ENCODE data around the gene ANKRD44.

The ANKRD44 gene

GRCh38 chr2:197107291-197108269, 203.0 kb downstream of the ANKRD44 start:
- Histone ChIP-seq H3K27ac (ENCODE audit: low read depth, low read length) (no peak overlapping the region), H3K9me3 (ENCODE audit: control insufficient read depth, insufficient read depth, low read depth, low read length) (no peaks in the 10 kb centered on the region), H3K27me3 (ENCODE audit: control insufficient read depth, insufficient read depth, low read length) (no peaks in the 10 kb centered on the region), H3K9ac (ENCODE audit: low read length) (no peak overlapping the region), H3K4me3 (ENCODE audit: low read depth, low read length) (no peak overlapping the region), H3K36me3 (ENCODE audit: control insufficient read depth, insufficient read depth, low read length) (no peaks in the 10 kb centered on the region), H3K4me1 (ENCODE audit: control insufficient read depth, insufficient read depth, low read length) (no peaks in the 10 kb centered on the region)

GRCh38 chr2:197103363-197103762, 207.2 kb downstream of the ANKRD44 start:
- no peaks in the 10 kb centered on the region for H3K27me3 ChIP-seq (ENCODE audit: control insufficient read depth, insufficient read depth, low read length)
- no peak overlapping the region for H3K9ac ChIP-seq (ENCODE audit: low read length)
- no peak overlapping the region for H3K27ac ChIP-seq (ENCODE audit: low read depth, low read length)
- no peak overlapping the region for H3K4me3 ChIP-seq (ENCODE audit: low read depth, low read length)
- no peaks in the 10 kb centered on the region for H3K4me1 ChIP-seq (ENCODE audit: control insufficient read depth, insufficient read depth, low read length)
- no peaks in the 10 kb centered on the region for H3K36me3 ChIP-seq (ENCODE audit: control insufficient read depth, insufficient read depth, low read length)
- H3K9me3 ChIP-seq (ENCODE audit: control insufficient read depth, insufficient read depth, low read depth, low read length): no peaks in the 10 kb centered on the region

- H3K4me1 ChIP-seq (ENCODE audit: control insufficient read depth, insufficient read depth, low read length): no peaks in the 10 kb centered on the region
- no peak overlapping the region for H3K4me3 ChIP-seq (ENCODE audit: low read depth, low read length)
- no peak overlapping the region for H3K27ac ChIP-seq (ENCODE audit: low read depth, low read length)
- H3K9ac ChIP-seq (ENCODE audit: low read length): no peak overlapping the region
- no peaks in the 10 kb centered on the region for H3K9me3 ChIP-seq (ENCODE audit: control insufficient read depth, insufficient read depth, low read depth, low read length)
- H3K36me3 ChIP-seq (ENCODE audit: control insufficient read depth, insufficient read depth, low read length): no peaks in the 10 kb centered on the region
- H3K27me3 ChIP-seq (ENCODE audit: control insufficient read depth, insufficient read depth, low read length): no peaks in the 10 kb centered on the region
Measured at GRCh38 chr2:197102231-197102630, 208.3 kb downstream of the ANKRD44 start.

GRCh38 chr2:197101519-197101918, 209.1 kb downstream of the ANKRD44 start:
- no peaks in the 10 kb centered on the region for H3K4me1 ChIP-seq (ENCODE audit: control insufficient read depth, insufficient read depth, low read length)
- no peaks in the 10 kb centered on the region for H3K36me3 ChIP-seq (ENCODE audit: control insufficient read depth, insufficient read depth, low read length)
- no peak overlapping the region for H3K9ac ChIP-seq (ENCODE audit: low read length)
- no peaks in the 10 kb centered on the region for H3K9me3 ChIP-seq (ENCODE audit: control insufficient read depth, insufficient read depth, low read depth, low read length)
- H3K4me3 ChIP-seq (ENCODE audit: low read depth, low read length): no peak overlapping the region
- no peaks in the 10 kb centered on the region for H3K27me3 ChIP-seq (ENCODE audit: control insufficient read depth, insufficient read depth, low read length)
- H3K27ac ChIP-seq (ENCODE audit: low read depth, low read length): no peak overlapping the region

GRCh38 chr2:197097578-197098366, 212.8 kb downstream of the ANKRD44 start:
- Histone ChIP-seq H3K36me3 (ENCODE audit: control insufficient read depth, insufficient read depth, low read length) (no peaks in the 10 kb centered on the region), H3K4me1 (ENCODE audit: control insufficient read depth, insufficient read depth, low read length) (no peaks in the 10 kb centered on the region), H3K27me3 (ENCODE audit: control insufficient read depth, insufficient read depth, low read length) (no peaks in the 10 kb centered on the region), H3K9me3 (ENCODE audit: control insufficient read depth, insufficient read depth, low read depth, low read length) (no peaks in the 10 kb centered on the region), H3K27ac (ENCODE audit: low read depth, low read length) (no peak overlapping the region), H3K9ac (ENCODE audit: low read length) (no peak overlapping the region), H3K4me3 (ENCODE audit: low read depth, low read length) (no peak overlapping the region)

GRCh38 chr2:197096649-197097048, 213.9 kb downstream of the ANKRD44 start:
- no peaks in the 10 kb centered on the region for H3K4me1 ChIP-seq (ENCODE audit: control insufficient read depth, insufficient read depth, low read length)
- H3K27me3 ChIP-seq (ENCODE audit: control insufficient read depth, insufficient read depth, low read length): no peaks in the 10 kb centered on the region
- H3K4me3 ChIP-seq (ENCODE audit: low read depth, low read length): no peak overlapping the region
- H3K9me3 ChIP-seq (ENCODE audit: control insufficient read depth, insufficient read depth, low read depth, low read length): no peaks in the 10 kb centered on the region
- no peak overlapping the region for H3K27ac ChIP-seq (ENCODE audit: low read depth, low read length)
- no peak overlapping the region for H3K9ac ChIP-seq (ENCODE audit: low read length)
- no peaks in the 10 kb centered on the region for H3K36me3 ChIP-seq (ENCODE audit: control insufficient read depth, insufficient read depth, low read length)

GRCh38 chr2:197092431-197092830, 218.1 kb downstream of the ANKRD44 start:
- Histone ChIP-seq H3K36me3 (ENCODE audit: control insufficient read depth, insufficient read depth, low read length) (no peaks in the 10 kb centered on the region), H3K27ac (ENCODE audit: low read depth, low read length) (no peak overlapping the region), H3K9me3 (ENCODE audit: control insufficient read depth, insufficient read depth, low read depth, low read length) (no peaks in the 10 kb centered on the region), H3K9ac (ENCODE audit: low read length) (no peak overlapping the region), H3K27me3 (ENCODE audit: control insufficient read depth, insufficient read depth, low read length) (no peaks in the 10 kb centered on the region), H3K4me1 (ENCODE audit: control insufficient read depth, insufficient read depth, low read length) (peaks cover 9% of the 10 kb centered on the region; the same call in 1 of the 2 replicates), H3K4me3 (ENCODE audit: low read depth, low read length) (no peak overlapping the region)

- Histone ChIP-seq H3K9me3 (ENCODE audit: control insufficient read depth, insufficient read depth, low read depth, low read length) (no peaks in the 10 kb centered on the region), H3K9ac (ENCODE audit: low read length) (no peak overlapping the region), H3K27ac (ENCODE audit: low read depth, low read length) (no peak overlapping the region), H3K36me3 (ENCODE audit: control insufficient read depth, insufficient read depth, low read length) (no peaks in the 10 kb centered on the region), H3K27me3 (ENCODE audit: control insufficient read depth, insufficient read depth, low read length) (no peaks in the 10 kb centered on the region), H3K4me3 (ENCODE audit: low read depth, low read length) (no peak overlapping the region; the same call in 1 of the 2 replicates), H3K4me1 (ENCODE audit: control insufficient read depth, insufficient read depth, low read length) (peaks cover 9% of the 10 kb centered on the region; the same call in 1 of the 2 replicates)
Measured at GRCh38 chr2:197090742-197091367, 219.7 kb downstream of the ANKRD44 start.

GRCh38 chr2:197089655-197090054, 220.9 kb downstream of the ANKRD44 start:
- Histone ChIP-seq H3K4me3 (ENCODE audit: low read depth, low read length) (no peak overlapping the region), H3K9ac (ENCODE audit: low read length) (no peak overlapping the region)

GRCh38 chr2:197088694-197089093, 221.9 kb downstream of the ANKRD44 start:
- no peaks in the 10 kb centered on the region for H3K27me3 ChIP-seq (ENCODE audit: control insufficient read depth, insufficient read depth, low read length)
- no peaks in the 10 kb centered on the region for H3K9me3 ChIP-seq (ENCODE audit: control insufficient read depth, insufficient read depth, low read depth, low read length)
- H3K36me3 ChIP-seq (ENCODE audit: control insufficient read depth, insufficient read depth, low read length): no peaks in the 10 kb centered on the region
- no peak overlapping the region for H3K27ac ChIP-seq (ENCODE audit: low read depth, low read length)
- peaks cover 9% of the 10 kb centered on the region; the same call in 1 of the 2 replicates for H3K4me1 ChIP-seq (ENCODE audit: control insufficient read depth, insufficient read depth, low read length)
- H3K9ac ChIP-seq (ENCODE audit: low read length): no peak overlapping the region
- H3K4me3 ChIP-seq (ENCODE audit: low read depth, low read length): no peak overlapping the region

More at GRCh38 chr2:197089655-197090054, 220.9 kb downstream of the ANKRD44 start:
- Histone ChIP-seq H3K9me3 (ENCODE audit: control insufficient read depth, insufficient read depth, low read depth, low read length) (no peaks in the 10 kb centered on the region), H3K27ac (ENCODE audit: low read depth, low read length) (no peak overlapping the region), H3K4me1 (ENCODE audit: control insufficient read depth, insufficient read depth, low read length) (peaks cover 9% of the 10 kb centered on the region; the same call in 1 of the 2 replicates), H3K27me3 (ENCODE audit: control insufficient read depth, insufficient read depth, low read length) (no peaks in the 10 kb centered on the region), H3K36me3 (ENCODE audit: control insufficient read depth, insufficient read depth, low read length) (no peaks in the 10 kb centered on the region)

Measured in HUES6 (cell line).